ENCODE results near the gene AHCYL2.

The AHCYL2 gene

DNA sequence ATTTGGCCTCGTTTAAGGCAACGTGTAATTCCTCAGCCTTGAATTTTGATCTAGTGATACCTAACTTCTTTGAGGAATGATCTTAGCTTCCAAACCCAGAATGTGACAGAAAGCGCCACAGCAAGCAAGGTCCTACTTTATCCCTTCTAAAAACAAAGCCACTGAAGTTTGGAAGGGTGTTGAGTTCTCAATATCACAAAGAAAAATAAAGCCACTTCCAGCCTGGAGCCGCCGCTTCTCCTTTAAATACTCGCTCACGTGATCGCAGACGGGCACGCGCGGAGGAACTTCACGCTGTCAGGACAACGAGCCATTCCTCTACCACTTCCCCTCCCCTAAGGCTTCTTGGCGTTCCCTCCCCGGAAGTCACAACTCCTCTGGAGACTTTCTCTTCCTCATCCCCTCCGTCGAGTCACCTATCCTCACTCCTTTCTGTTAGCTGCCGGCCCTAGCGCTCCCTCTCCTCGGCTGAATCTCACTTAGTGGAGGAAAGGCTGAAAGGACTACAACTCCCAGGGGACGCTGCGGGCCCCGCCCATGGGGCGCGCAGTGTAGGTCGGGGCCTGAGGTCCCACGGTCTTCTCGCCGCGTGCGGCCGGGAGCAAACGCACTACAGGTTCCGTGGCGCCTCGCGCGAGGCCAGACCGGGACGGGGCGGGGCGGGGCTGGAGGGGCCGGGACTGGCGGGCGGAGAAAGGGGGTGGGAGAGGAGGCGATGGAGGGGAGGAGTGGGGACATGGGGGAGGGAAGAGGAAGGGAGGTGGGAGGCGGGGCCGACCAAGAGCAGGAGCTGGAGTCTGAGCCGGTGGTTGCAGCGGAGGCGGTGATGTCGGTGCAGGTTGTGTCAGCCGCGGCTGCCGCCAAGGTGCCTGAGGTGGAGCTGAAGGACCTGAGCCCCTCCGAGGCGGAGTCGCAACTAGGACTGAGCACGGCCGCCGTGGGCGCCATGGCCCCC is at the start of gene AHCYL2:
Gene AHCYL2 (plus strand): TSS at position 780 of the 955 bp plus-strand sequence.
- peak; percentile 97 for DNase-seq

DNA sequence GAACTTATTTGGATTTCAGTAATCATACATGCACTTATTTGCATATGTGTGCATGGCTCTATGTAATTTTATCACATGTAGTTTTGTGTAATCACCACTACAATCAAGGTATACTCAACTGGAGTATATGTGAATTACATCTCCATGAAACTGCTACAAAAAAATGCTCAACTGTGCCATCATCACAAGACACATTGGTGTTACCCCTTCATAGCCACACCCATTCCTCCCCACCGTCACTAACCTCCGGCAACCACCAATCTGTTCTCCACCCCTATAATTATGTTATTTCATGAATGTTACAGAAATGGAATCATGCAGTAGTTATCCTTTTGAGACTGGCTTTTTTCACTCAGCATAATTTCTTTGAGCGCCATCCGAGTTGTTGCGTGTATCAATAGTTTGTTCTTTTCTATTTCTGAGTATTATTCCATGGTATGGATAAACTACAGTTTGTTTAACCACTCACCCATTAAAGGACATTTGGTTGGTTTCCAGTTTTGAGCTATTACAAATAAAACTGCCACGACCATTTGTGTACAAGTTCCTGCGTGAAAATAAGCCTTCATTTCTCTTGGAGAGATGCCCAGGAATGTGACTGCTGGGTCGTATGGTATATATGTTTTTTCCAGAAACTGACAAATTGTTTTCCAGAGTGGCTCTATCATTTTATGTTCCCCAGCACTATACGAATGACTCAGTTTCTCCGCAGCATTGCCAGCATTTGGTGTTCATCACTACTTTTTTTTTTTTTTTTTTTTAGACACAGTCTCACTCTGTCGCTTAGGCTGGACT is 47.7 kb upstream of the AHCYL2 start:
- DNase-seq: no peak

DNA sequence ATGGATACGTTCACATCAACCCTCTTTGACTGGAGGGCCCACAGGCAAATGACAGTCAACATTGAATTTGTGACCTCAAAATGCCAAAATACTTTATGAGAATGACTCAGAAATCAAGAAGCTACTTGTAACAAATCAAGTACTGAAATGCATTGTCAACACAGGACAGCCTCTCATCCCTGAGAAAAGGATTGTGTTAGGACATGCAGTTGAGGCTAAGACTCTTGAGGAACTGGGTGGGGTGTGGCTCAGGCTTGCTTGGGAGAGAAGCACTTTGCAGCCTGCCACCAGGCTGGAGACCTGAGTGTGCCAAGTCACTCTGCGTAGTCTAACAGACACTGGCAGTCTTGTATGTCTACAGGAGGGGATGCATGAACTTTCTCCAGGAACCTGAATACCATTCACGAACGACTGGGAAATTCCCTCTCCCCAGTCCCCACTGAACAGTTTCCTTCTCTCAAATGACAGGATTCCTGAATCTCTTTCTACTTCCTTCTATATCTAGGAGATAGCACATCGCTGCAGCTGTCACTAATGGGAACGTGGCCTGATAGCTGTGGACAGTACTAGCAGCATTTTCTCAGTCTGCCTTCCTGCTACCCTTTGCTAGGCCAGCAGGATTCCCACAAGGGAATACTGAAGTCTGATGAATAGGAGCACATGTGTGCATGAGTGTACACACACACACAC is 39.7 kb upstream of the AHCYL2 start:
- no peak for DNase-seq

DNA sequence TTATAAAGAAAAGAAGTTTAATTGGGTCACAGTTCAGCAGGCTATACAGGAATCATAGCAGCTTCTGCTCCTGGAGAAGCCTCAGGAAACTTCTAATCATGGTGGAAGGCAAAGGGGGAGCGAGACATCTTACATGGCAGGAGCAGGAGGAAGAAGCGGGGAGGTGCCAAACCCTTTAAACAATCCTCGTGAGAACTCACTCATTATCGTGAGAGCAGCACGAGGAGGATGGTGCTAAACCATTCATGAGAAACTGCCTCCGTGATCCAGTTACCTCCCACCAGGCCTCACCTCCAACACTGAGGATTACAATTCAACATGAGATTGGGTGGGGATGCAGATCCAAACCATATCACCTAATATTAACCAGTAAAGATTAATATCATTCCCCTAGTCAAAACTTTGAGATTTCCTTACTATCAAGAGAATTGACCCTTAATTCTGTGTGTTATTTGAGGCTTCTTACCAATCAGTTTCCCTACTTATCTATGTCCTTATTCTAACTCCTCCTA is 38.0 kb upstream of the AHCYL2 start:
- no peak for DNase-seq

DNA sequence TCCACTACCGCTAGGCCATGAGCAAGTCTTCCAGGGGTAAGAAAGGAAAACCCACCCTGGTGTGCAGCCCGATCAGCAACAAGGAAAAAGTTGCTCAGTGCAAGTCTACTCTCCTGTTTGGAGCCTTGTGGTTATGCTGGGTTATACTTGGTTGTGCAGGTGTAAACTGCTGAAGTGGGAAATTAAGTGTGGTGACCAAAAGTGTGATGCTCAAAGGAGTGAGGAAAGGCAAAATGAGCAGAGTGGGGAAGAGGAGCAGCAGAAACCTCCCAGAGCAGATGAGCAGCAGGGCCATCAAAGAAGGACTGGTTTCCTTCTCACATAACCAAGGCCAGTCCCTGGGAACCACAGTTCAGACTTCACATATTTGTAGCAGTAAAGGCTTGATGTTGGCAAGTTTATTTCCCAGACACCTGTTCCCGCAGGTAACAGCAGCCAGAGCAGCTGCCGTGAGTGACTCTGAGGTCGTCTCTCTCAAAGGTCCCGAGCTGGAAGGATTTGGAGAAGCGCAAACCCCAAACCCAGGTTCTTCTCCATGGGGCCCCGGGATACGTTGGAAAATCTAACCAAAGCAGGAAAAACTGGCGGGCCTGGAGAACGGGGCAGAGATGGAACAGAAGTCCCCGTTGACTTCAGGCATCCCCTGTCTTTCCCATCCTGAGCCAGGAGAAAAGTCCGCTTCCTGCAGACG is 37.0 kb upstream of the AHCYL2 start:
- no peak for DNase-seq

DNA sequence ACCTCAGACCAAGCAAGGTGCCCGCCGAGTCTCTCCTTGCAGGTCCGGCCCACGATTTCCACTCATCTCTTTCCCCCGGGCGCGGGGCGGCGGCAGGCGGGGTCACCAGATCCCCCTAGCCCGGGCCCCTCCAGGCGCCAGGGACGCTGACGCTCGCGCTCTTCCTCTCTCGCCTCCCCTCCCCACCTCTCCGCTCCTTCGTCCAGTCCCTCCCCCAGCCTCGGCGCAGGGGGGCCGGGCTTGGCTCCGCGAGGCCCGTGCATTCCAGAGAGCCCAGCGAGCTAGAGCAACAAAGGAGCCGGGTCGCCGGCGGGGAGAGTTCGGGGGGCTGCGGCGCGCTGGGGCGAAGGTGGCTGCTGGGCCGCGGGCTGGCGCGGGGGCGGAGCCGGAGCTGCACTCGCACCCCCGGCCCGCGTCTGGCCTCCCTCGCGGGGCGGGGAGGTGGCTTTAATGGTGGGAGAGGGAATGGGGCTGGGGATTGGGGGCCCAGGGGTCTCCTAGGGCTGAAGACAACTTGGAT is 36.4 kb upstream of the AHCYL2 start, which contains the start of gene SMO:
Gene SMO (plus strand): TSS at position 262 of the 520 bp plus-strand sequence. CDS start 519 bp downstream, outside the sequence.
- DNase-seq: peak; percentile 68

DNA sequence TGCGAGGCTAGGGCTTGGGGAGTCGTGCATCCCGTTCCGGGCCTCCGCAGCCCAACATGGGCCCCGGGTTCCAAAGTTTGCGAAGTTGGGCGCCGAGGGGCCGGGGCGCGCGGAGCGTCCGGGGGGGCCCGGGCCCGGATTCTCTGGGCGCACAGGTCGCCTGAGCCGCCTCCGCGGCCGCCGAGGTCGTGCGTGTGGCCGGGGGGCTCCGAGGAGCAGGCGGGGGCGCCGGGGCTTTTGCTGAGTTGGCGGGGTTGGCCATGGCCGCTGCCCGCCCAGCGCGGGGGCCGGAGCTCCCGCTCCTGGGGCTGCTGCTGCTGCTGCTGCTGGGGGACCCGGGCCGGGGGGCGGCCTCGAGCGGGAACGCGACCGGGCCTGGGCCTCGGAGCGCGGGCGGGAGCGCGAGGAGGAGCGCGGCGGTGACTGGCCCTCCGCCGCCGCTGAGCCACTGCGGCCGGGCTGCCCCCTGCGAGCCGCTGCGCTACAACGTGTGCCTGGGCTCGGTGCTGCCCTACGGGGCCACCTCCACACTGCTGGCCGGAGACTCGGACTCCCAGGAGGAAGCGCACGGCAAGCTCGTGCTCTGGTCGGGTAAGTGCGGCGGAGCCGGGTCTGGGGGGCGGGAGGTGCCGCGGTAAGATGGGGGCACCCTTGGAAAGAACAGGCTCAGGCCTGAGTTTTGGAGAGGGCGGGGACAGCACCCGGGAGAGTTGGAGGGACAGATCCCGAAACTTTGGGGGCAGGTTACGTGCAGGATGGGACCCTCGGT is 35.8 kb upstream of the AHCYL2 start:
- no peak for DNase-seq

DNA sequence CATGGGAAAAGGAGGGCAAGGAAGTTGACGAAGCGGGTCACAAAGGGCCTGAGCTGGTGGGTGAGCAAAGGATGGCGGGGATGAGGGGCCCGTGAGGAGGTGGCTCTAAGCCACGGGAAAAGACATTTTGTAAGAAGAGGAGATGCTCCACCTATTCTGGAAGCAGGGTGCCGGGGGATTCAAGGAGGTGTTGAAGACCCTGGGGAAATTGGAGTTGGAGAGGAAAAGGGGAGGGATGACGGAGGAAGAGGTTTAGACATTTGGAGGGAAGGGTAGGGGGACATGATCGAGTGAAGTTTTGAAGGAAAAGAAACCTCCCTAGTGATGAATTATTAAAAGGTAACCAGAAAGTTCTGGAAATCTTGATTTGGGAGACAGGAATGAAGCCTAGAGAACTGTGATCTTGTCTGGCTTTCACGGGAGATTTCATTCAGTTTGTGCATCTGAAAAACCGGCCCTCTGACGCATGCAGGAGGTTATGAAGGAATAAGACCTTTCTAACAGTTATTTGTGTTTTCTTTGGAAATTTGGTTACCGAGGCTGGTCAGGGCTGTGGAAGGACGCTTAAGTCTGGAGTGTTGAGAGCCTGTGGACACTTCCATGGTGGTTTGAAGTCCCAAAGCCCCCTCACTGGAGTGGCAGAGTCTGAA is 35.0 kb upstream of the AHCYL2 start:
- no peak for DNase-seq

DNA sequence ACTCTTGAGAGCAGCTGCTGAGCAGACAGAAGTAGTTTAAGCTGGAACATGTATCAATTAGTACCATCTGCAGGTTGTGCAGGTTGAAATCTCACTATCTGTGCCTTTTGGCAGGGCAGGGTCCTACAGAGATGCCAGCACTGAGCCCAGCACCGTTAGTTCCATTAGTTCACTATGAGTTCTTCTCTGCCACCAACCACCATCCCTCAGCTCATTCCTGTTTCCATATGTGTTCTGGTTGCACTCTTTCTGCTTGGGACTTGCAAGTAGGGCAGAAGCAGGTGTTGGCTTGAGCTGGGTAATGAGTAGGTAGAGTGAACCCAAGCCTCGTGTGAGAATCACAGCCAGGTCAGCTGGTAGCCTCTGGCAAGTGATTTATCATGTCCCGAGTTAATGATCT is 33.6 kb upstream of the AHCYL2 start:
- DNase-seq: no peak

DNA sequence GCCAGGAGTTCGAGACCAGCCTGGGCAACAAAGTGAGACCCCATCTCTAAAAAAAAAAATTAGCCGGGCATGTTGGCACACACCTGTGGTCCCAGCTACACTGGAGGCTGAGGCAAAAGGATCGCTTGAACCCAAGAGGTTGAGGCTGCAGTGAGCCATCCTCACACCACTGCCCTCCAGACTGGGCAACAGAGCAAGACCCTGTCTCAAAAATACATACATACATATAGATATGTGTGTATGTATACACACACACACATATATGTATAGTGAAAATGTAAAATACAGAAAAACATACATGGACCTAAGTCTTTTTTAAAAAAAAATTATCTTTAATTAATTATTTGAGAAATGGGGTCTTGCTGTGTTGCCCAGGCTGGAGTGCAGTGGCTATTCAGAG is 30.9 kb upstream of the AHCYL2 start:
- DNase-seq: no peak

DNA sequence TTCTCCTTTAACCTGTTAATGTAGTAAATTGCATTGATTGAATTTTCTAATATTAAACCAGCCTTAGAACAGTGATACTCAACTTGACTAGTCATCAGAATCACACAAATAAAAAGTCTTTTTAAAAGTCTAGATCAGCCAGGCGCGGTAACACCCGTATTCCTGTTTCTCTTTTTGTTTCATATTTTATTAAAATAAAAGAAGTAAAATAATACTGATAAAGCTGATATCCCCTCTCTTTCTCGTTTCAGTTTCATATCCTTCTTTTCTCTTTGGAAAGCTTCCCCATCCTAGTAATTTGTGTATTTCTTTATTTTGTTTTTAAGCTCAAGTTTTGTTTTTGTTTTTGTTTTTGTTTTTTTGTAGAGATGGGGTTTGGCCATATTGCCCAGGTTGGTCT is 27.1 kb upstream of the AHCYL2 start:
- no peak for DNase-seq

DNA sequence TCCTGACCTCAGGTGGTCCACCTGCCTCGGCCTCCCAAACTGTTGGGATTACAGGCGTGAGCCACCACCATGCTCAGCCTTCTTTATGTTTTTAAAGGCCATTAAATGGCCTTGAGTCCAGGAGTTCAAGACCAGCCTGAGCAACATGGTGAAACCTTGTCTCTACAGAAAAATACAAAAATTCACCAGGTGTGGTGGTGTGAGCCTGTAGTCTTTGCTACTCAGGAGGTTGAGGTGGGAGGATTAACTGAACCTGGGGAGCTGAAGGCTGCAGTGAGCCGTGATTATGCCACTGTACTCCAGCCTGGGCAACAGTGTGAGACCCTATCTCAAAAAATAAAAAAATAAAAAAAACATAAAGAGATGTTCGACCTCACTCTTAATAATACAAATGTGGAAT is 25.4 kb upstream of the AHCYL2 start:
- DNase-seq: no peak

DNA sequence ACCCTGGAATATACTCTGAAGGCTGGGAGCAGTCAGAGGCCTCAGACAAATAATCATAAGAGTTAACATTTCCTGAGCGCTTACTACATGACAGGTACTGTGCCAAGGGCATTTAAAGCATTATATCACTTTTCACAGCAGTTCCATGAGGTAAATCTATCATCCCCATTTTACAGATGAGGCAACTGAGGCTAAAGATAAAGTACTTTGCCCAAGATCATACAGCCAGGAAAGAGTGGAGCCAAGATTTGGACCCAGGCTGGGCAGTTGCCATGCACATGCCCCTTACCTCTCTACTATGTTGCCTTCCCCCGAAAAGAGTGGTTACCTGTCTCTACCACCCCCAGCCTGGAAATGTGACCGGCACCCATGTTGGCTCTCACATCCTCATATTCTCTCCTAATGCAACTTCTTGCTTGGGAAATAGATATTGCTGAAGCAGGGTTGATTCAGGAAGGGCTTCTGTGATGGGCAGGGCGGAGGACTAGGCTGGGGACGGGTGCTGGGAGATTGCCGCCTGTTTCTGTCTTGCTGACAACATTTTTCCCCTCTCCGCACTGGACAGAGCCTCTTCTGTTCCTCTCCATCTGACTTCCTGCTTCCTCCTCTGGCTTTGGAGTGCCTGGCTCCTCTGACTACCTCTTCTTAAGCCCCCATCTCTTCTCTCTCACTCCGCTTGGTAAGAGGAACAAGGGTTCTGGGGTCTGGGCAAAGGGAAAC is 22.6 kb upstream of the AHCYL2 start:
- DNase-seq: no peak

DNA sequence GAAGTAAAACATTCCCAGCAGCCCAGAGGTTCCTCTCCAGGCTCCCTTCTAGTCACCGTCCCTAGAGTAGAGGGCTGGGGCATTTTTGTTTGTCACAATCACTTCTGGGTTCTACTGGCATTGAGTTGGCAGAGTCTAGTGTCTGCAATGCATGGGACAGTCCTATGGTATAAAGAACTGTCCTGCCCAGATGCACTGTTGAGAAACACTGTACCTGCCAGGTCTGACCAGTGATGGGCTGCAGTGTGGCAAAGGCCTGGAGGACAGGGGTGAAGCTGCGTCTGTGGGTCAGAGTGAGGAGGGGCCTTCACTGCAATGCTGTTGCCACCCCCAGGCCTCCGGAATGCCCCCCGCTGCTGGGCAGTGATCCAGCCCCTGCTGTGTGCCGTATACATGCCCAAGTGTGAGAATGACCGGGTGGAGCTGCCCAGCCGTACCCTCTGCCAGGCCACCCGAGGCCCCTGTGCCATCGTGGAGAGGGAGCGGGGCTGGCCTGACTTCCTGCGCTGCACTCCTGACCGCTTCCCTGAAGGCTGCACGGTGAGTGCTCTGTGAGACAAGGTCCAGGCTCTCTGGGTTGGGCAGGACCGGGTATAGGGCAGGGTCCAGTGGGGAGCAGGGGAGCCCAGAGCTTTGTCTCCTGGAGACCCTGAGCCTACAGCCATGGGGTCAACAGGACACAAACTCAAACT is 21.6 kb upstream of the AHCYL2 start:
- no peak for DNase-seq

DNA sequence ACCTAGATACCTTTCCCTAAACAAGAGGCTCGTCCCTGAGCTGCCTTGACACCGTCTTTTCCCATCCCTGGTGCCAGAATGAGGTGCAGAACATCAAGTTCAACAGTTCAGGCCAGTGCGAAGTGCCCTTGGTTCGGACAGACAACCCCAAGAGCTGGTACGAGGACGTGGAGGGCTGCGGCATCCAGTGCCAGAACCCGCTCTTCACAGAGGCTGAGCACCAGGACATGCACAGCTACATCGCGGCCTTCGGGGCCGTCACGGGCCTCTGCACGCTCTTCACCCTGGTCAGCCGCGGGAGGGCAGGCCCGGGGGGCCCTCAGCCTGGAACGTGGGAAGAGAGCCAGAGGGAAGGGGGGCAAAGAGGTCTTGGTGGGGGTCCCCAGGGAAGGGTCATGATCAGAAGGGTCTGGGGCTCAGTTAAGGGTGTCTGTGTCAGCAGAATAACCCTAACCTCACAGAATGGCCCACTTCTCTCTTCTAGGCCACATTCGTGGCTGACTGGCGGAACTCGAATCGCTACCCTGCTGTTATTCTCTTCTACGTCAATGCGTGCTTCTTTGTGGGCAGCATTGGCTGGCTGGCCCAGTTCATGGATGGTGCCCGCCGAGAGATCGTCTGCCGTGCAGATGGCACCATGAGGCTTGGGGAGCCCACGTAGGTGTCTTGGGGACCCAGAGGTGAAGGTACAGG is 19.6 kb upstream of the AHCYL2 start:
- no peak for DNase-seq

DNA sequence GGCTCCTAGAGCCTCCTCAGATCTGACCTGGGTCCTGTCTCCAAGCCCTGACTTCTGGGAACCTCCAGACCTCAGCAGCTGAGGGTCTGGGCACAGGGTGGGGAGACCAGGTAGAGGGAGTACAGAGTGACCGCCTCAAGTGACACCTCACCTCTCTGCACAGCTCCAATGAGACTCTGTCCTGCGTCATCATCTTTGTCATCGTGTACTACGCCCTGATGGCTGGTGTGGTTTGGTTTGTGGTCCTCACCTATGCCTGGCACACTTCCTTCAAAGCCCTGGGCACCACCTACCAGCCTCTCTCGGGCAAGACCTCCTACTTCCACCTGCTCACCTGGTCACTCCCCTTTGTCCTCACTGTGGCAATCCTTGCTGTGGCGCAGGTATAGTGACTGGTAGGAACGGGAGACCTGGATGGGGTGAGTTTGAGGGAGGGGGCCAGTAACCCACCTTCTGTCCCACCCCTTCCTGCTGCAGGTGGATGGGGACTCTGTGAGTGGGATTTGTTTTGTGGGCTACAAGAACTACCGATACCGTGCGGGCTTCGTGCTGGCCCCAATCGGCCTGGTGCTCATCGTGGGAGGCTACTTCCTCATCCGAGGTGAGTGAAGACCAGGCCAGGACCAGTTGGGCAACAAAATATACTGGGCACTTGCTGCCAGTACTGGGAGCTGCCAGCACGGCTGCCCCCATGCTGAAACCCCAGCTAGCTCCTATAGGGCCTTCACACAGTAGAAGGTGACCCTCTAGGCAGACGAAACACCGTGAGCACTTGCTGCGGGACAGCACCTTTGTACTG is 18.6 kb upstream of the AHCYL2 start:
- DNase-seq: no peak

DNA sequence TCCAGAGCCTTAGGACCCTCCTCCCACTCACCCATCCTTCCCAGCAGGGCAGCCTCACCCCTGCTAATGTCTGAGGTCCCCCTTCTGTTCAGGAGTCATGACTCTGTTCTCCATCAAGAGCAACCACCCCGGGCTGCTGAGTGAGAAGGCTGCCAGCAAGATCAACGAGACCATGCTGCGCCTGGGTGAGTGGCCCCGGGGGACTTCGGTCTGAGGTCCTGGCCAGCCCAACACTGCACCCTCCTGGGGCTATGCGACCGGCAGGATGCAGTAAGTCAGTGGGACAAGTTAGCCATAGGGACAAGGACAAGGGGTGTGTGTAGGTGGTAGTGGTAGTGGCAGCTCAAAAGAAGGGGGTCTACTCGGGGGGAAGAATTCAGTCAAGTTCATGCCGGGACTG is 16.2 kb upstream of the AHCYL2 start:
- DNase-seq: no peak

Data from fibroblast of upper back skin (primary cell).